ENCODE results near the gene MOB3C. TPM values are rescaled to one million over a fixed set of nuclear protein-coding genes. Genes with fewer than 3 reads are reported as not detected.
A peak's percentile ranks its signal among the peaks of the same experiment; 100 is the strongest.

MOB3C gene
- total RNA-seq, 1 donor = 17.5 TPM

- DNase-seq (ENCODE audit: low read depth in 2 of 3, low spot score in 2 of 3) = no peak
These were observed 22.9 kb upstream of the MOB3C start for GRCh38 chr1:46639547-46639946.

- no peak for DNase-seq (ENCODE audit: low read depth in 2 of 3, low spot score in 2 of 3)
These were observed 22.3 kb upstream of the MOB3C start for GRCh38 chr1:46638921-46639320.

- no peak for DNase-seq (ENCODE audit: low read depth in 2 of 3, low spot score in 2 of 3)
These were observed 21.0 kb upstream of the MOB3C start for GRCh38 chr1:46637444-46638083.

- no peak for DNase-seq (ENCODE audit: low read depth in 2 of 3, low spot score in 2 of 3)
These were observed 18.6 kb upstream of the MOB3C start for GRCh38 chr1:46635205-46635604.

- DNase-seq (ENCODE audit: low read depth in 2 of 3, low spot score in 2 of 3) = no peak
These were observed 14.1 kb upstream of the MOB3C start for GRCh38 chr1:46630719-46631118.

- no peak for DNase-seq (ENCODE audit: low read depth in 2 of 3, low spot score in 2 of 3)
These were observed 7.4 kb upstream of the MOB3C start for GRCh38 chr1:46623743-46624644.

GRCh38 chr1:46622344-46622743, 5.7 kb upstream of the MOB3C start:
- peak in 1 of 3 donors; percentile 35 for DNase-seq (ENCODE audit: low read depth in 2 of 3, low spot score in 2 of 3)

- DNase-seq (ENCODE audit: low read depth in 2 of 3, low spot score in 2 of 3) = no peak
These were observed 5.3 kb upstream of the MOB3C start for GRCh38 chr1:46621930-46622329.

- DNase-seq (ENCODE audit: low read depth in 2 of 3, low spot score in 2 of 3) = no peak
These were observed 3.1 kb upstream of the MOB3C start for GRCh38 chr1:46619656-46620258.

- DNase-seq (ENCODE audit: low read depth in 2 of 3, low spot score in 2 of 3) = no peak
These were observed 2.3 kb upstream of the MOB3C start for GRCh38 chr1:46618754-46619415.

GRCh38 chr1:46617833-46618232, 1.2 kb upstream of the MOB3C start:
- DNase-seq (ENCODE audit: low read depth in 2 of 3, low spot score in 2 of 3) = no peak

- no peak for DNase-seq (ENCODE audit: low read depth in 2 of 3, low spot score in 2 of 3)
These were observed 643 bp upstream of the MOB3C start for GRCh38 chr1:46617108-46617800.

- no peak for DNase-seq (ENCODE audit: low read depth in 2 of 3, low spot score in 2 of 3)
These were observed 876 bp downstream of the MOB3C start for GRCh38 chr1:46615735-46616134.

- no peak for DNase-seq (ENCODE audit: low read depth in 2 of 3, low spot score in 2 of 3)
These were observed 1.5 kb downstream of the MOB3C start for GRCh38 chr1:46615088-46615487.

- no peak for DNase-seq (ENCODE audit: low read depth in 2 of 3, low spot score in 2 of 3)
These were observed 2.0 kb downstream of the MOB3C start for GRCh38 chr1:46614604-46614984.

- DNase-seq (ENCODE audit: low read depth in 2 of 3, low spot score in 2 of 3) = peak in 2 of 3 donors; percentile 54 to 74
These were observed 2.7 kb downstream of the MOB3C start for GRCh38 chr1:46613661-46614603.

GRCh38 chr1:46612937-46613660, 3.5 kb downstream of the MOB3C start:
- no peak for DNase-seq (ENCODE audit: low read depth in 2 of 3, low spot score in 2 of 3)

GRCh38 chr1:46611691-46612221, 4.9 kb downstream of the MOB3C start:
- peak in 2 of 3 donors; percentile 39 to 54 for DNase-seq (ENCODE audit: low read depth in 2 of 3, low spot score in 2 of 3)
